ENCODE results near the gene CCDC27.

DNA sequence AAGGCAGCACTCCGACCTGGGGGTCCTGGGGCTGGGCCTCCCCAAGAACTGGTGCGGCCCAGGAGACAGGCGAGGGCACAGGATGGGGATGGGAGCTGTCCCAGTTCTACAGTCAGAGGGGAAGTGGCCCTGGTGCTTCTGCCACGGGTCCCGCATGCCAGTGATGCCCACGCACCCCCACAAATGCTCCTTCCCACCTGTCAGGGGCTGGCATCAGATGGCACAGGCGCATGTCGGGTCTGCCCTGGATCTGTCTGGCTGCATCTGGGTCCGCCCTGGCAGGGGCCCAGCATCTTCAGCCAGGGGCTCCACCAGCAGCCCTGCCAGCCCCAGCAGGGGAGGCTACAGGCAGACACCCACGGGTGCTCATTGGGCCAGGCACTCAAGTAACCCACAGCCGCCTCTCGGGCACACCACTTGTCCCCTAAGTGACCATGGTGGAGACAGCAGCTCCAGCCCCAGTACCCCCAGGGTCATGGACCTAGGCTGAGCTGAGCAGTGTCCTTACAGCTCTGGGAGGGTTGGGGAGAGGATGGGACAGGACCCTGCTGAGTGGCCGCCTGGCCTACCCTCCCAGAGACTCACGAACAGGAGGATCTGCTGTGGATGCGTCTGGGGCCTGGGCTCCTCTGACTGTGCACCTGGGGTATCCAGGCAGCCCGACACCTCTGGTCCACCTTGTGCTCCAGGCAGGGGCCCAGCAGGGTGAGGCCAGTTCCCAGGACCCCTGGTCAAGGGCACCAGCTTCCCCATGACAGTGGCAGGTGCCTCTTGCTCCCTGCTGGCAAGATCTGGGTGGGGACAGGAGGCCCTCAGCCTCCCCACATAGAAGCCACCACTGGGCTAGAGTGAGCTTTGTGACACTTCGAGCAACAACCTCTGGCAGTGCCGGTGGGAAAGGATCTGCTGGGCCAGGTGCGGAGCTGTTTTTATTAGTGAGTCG, 25.7 kb downstream of the CCDC27 start:
- TF ChIP-seq, protein P1, sequence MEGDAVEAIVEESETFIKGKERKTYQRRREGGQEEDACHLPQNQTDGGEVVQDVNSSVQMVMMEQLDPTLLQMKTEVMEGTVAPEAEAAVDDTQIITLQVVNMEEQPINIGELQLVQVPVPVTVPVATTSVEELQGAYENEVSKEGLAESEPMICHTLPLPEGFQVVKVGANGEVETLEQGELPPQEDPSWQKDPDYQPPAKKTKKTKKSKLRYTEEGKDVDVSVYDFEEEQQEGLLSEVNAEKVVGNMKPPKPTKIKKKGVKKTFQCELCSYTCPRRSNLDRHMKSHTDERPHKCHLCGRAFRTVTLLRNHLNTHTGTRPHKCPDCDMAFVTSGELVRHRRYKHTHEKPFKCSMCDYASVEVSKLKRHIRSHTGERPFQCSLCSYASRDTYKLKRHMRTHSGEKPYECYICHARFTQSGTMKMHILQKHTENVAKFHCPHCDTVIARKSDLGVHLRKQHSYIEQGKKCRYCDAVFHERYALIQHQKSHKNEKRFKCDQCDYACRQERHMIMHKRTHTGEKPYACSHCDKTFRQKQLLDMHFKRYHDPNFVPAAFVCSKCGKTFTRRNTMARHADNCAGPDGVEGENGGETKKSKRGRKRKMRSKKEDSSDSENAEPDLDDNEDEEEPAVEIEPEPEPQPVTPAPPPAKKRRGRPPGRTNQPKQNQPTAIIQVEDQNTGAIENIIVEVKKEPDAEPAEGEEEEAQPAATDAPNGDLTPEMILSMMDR (IDR thresholded peaks at IDR 0.05 in 8 of 11, conservative IDR thresholded peaks at IDR 0.05 in 3 of 11): no peak
- no peak for TF ChIP-seq POLR2A (IDR thresholded peaks at IDR 0.05)

Data from spleen (tissue), 7 donors.